SJSA1 (cell line): ENCODE measurements around the gene ING4. TPM values are rescaled to one million over a fixed set of nuclear protein-coding genes. Genes with fewer than 3 reads are reported as not detected.

ENCODE experiments used
- DNase-seq, 2 experiments: peaks; one replicate each; pipeline ENCODE4 v3.0.0-alpha.2; 2015 to 2020; ENCODE audit warnings: low spot score in 2 of 2, low read depth in 1 of 2
- H3K27ac ChIP-seq: fragments of 250-450 bp; sonication (Bioruptor Pico); 2 replicates; pipeline ENCODE4 v1.5.1; 2020; ENCODE audit warnings: mild to moderate bottlenecking, moderate library complexity
- H3K27me3 ChIP-seq: fragments of 250-450 bp; sonication (Bioruptor Pico); replicated peaks from 2 replicates; pipeline ENCODE4 v1.5.1; 2020; ENCODE audit warnings: mild to moderate bottlenecking, moderate library complexity
- H3K36me3 ChIP-seq: fragments of 250-450 bp; sonication (Bioruptor Pico); 2 replicates; pipeline ENCODE4 v1.5.1; 2020; ENCODE audit warnings: mild to moderate bottlenecking
- H3K4me1 ChIP-seq: fragments of 250-450 bp; sonication (Bioruptor Pico); replicated peaks from 2 replicates; pipeline ENCODE4 v1.6.1; 2021; ENCODE audit warnings: mild to moderate bottlenecking
- H3K4me3 ChIP-seq: fragments of 250-450 bp; sonication (Bioruptor Pico); 2 replicates; pipeline ENCODE4 v1.5.1; 2020; ENCODE audit warnings: mild to moderate bottlenecking
- H3K9me3 ChIP-seq: fragments of 250-450 bp; sonication (Bioruptor Pico); replicated peaks from 2 replicates; pipeline ENCODE4 v1.5.1; 2020; ENCODE audit warnings: mild to moderate bottlenecking
- total RNA-seq: library from RNA; depleted of rRNA; stranded (reverse); fragments of >200 nt; shearing (Covaris generic); gene quantifications from 2 replicates; pipeline ENCODE4 v1.2.3, GENCODE V29; 2014; rRNA removed

Gene ING4
- total RNA-seq, 1 experiment from 2014 or later: 34.8 TPM

GRCh38 chr12:6603095-6603567, 59.8 kb downstream of the ING4 start:
- Histone ChIP-seq H3K27me3 (no peaks in the 10 kb centered on the region), H3K4me3 (no peak overlapping the region), H3K36me3 (peaks cover 79% of the 10 kb centered on the region), H3K9me3 (no peaks in the 10 kb centered on the region), H3K27ac (no peak overlapping the region), H3K4me1 (peaks cover 33% of the 10 kb centered on the region)
- DNase-seq: no peak

GRCh38 chr12:6602526-6602925, 60.4 kb downstream of the ING4 start:
- Histone ChIP-seq H3K4me3 (no peak overlapping the region), H3K36me3 (peaks cover 85% of the 10 kb centered on the region), H3K9me3 (no peaks in the 10 kb centered on the region), H3K27ac (no peak overlapping the region), H3K4me1 (peaks cover 27% of the 10 kb centered on the region), H3K27me3 (no peaks in the 10 kb centered on the region)
- DNase-seq: no peak

Other genes with a start within 250 kb of the ING4 start
- gene CD27, start 218.2 kb downstream of the ING4 start, total RNA-seq: not detected in 2 replicates
- gene TAPBPL, start 211.1 kb downstream of the ING4 start, total RNA-seq: 1.1 and 5.4 TPM in 2 replicates
- 2.4 and 6.4 TPM in 2 replicates for gene VAMP1, start 192.4 kb downstream of the ING4 start, total RNA-seq
- gene MRPL51, start 169.9 kb downstream of the ING4 start, total RNA-seq: 213 and 264 TPM in 2 replicates
- gene NCAPD2, start 169.0 kb downstream of the ING4 start, total RNA-seq: 84.0 and 131 TPM in 2 replicates
- gene GAPDH, start 128.6 kb downstream of the ING4 start, total RNA-seq: 5,440 and 7,155 TPM in 2 replicates
- gene IFFO1, start 107.1 kb downstream of the ING4 start, total RNA-seq: 12.1 and 14.9 TPM in 2 replicates
- gene NOP2, start 94.8 kb downstream of the ING4 start, total RNA-seq: 48.3 and 76.6 TPM in 2 replicates
- 178 and 180 TPM in 2 replicates for gene CHD4, start 55.7 kb downstream of the ING4 start, total RNA-seq
- gene LPAR5, start 27.2 kb downstream of the ING4 start, total RNA-seq: not detected in 2 replicates
- not detected in 2 replicates for gene ACRBP, start 15.7 kb downstream of the ING4 start, total RNA-seq
- 19.5 and 20.0 TPM in 2 replicates for gene ZNF384, start 26.3 kb upstream of the ING4 start, total RNA-seq
- not detected in 2 replicates for gene PIANP, start 37.7 kb upstream of the ING4 start, total RNA-seq
- gene COPS7A, start 60.9 kb upstream of the ING4 start, total RNA-seq: 80.2 and 82.4 TPM in 2 replicates
- gene MLF2, start 90.0 kb upstream of the ING4 start, total RNA-seq: 171 and 243 TPM in 2 replicates
- gene PTMS, start 103.2 kb upstream of the ING4 start, total RNA-seq: 243 and 442 TPM in 2 replicates
- gene LAG3, start 109.4 kb upstream of the ING4 start, total RNA-seq: 0.13 and 0.47 TPM in 2 replicates
- not detected in 2 replicates for gene CD4, start 126.4 kb upstream of the ING4 start, total RNA-seq
- 0.16 TPM in 1 of 2 replicates, not detected in the other for gene GPR162, start 158.7 kb upstream of the ING4 start, total RNA-seq
- gene P3H3, start 165.3 kb upstream of the ING4 start, total RNA-seq: 0.63 TPM in 1 of 2 replicates, not detected in the other
- not detected in 2 replicates for gene GNB3, start 177.8 kb upstream of the ING4 start, total RNA-seq
- gene CDCA3, start 188.2 kb upstream of the ING4 start, total RNA-seq: 143 and 156 TPM in 2 replicates
- gene USP5, start 189.0 kb upstream of the ING4 start, total RNA-seq: 121 and 150 TPM in 2 replicates
- gene TPI1, start 204.4 kb upstream of the ING4 start, total RNA-seq: 1,911 and 2,129 TPM in 2 replicates
- 14.1 and 16.2 TPM in 2 replicates for gene SPSB2, start 210.2 kb upstream of the ING4 start, total RNA-seq
- 12.2 and 20.0 TPM in 2 replicates for gene LRRC23, start 241.7 kb upstream of the ING4 start, total RNA-seq